Uterus (tissue), 4 donors: ENCODE measurements around the gene ZGLP1. TPM values are rescaled to one million over a fixed set of nuclear protein-coding genes. Genes with fewer than 3 reads are reported as not detected.

Experiments used
- DNase-seq, 2 donors: peaks; one replicate each; pipeline ENCODE4 v3.0.0-alpha.2; 2019 to 2020
- H3K27ac ChIP-seq, 2 donors: fragments of 200-600 bp; sonication (generic); 1 replicate in 1 of 2; 2 replicates in 1 of 2; pipeline ENCODE4 v1.5.1; 2016 to 2018
- H3K27me3 ChIP-seq, 2 donors: fragments of 200-600 bp; sonication (generic); one replicate each; pipeline ENCODE4 v1.5.1; 2018 to 2019; ENCODE audit warnings: control low read depth in 1 of 2
- H3K36me3 ChIP-seq, 2 donors: fragments of 200-600 bp; sonication (generic); one replicate each; pipeline ENCODE4 v1.5.1; 2019; ENCODE audit warnings: control low read depth in 1 of 2
- H3K4me1 ChIP-seq, 2 donors: fragments of 200-600 bp; sonication (generic); one replicate each; pipeline ENCODE4 v1.5.1; 2018 to 2019; ENCODE audit warnings: control low read depth in 1 of 2
- H3K4me3 ChIP-seq, 2 donors: fragments of 200-600 bp; sonication (generic); 1 replicate in 1 of 2; 2 replicates in 1 of 2; pipeline ENCODE4 v1.5.1; 2018 to 2019; ENCODE audit warnings: mild to moderate bottlenecking in 1 of 2
- H3K9me3 ChIP-seq, 2 donors: fragments of 200-600 bp; sonication (generic); one replicate each; pipeline ENCODE4 v1.5.1; 2019; ENCODE audit warnings: control low read depth in 1 of 2
- CTCF ChIP-seq, 4 experiments: fragments of 200-600 bp in 2 of 4; fragments of 450-650 bp in 2 of 4; sonication (generic) in 2 of 4; IDR thresholded peaks; one replicate each; pipeline ENCODE4 v1.5.1; 2016 to 2019; ENCODE audit warnings: antibody characterized with exemption in 4 of 4, mild to moderate bottlenecking in 2 of 4, moderate library complexity in 1 of 4
- POLR2A ChIP-seq, 2 donors: fragments of 450-650 bp; IDR thresholded peaks; one replicate each; pipeline ENCODE4 v1.6.1; 2016; ENCODE audit warnings: antibody characterized with exemption in 2 of 2, mild to moderate bottlenecking in 1 of 2, moderate library complexity in 1 of 2
- intact Hi-C: fragments of 100-400 bp; cut with DNase I; formaldehyde crosslinking; loops from one replicate; pipeline ENCODE4 v1.15.1; 2023; ENCODE audit warnings: low total_unique reads
- total RNA-seq, 4 donors: library from RNA; depleted of rRNA in 3 of 4; stranded (reverse); fragments of >200 nt in 3 of 4; gene quantifications; one replicate each; pipeline versions ENCODE4 v1.1.0 to v1.2.4, GENCODE V29; 2014 to 2023
- donor health status: DM: yes; HTN: yes; CAD: no.

Gene ZGLP1
- total RNA-seq, 4 donors from 2014 or later, result 1.0 to 2.5 TPM; not detected in 2

- no peak for DNase-seq
- no peak overlapping the region for H3K4me3 ChIP-seq
- peaks cover 33 to 52% of the 10 kb centered on the region in 2 donors for H3K27me3 ChIP-seq
- TF ChIP-seq POLR2A (IDR thresholded peaks at IDR 0.05) (no peak), CTCF (IDR thresholded peaks at IDR 0.05) (no peak)
- H3K36me3 ChIP-seq, result no peaks in the 10 kb centered on the region
- H3K4me1 ChIP-seq, result peaks cover 0 to 32% of the 10 kb centered on the region in 2 donors
- H3K27ac ChIP-seq, result no peak overlapping the region
- H3K9me3 ChIP-seq, result no peaks in the 10 kb centered on the region
- intact Hi-C loops, result no loop called here
Measured at GRCh38 chr19:10294368-10294697, 15.3 kb downstream of the ZGLP1 start.

GRCh38 chr19:10293637-10294367, 15.8 kb downstream of the ZGLP1 start:
- no peak for DNase-seq
- H3K4me3 ChIP-seq, result no peak overlapping the region

GRCh38 chr19:10292789-10293636, 16.6 kb downstream of the ZGLP1 start:
- TF ChIP-seq POLR2A (IDR thresholded peaks at IDR 0.05) (no peak), CTCF (IDR thresholded peaks at IDR 0.05) (no peak)
- Histone ChIP-seq H3K9me3 (no peaks in the 10 kb centered on the region), H3K27me3 (peaks cover 43 to 65% of the 10 kb centered on the region in 2 donors), H3K4me1 (peaks cover 0 to 36% of the 10 kb centered on the region in 2 donors), H3K36me3 (no peaks in the 10 kb centered on the region), H3K4me3 (no peak overlapping the region), H3K27ac (no peak overlapping the region)
- DNase-seq, result no peak
- intact Hi-C loops, result no loop called here

More at GRCh38 chr19:10293637-10294367, 15.8 kb downstream of the ZGLP1 start:
- no peaks in the 10 kb centered on the region for H3K36me3 ChIP-seq
- H3K9me3 ChIP-seq, result no peaks in the 10 kb centered on the region
- no peak overlapping the region for H3K27ac ChIP-seq
- TF ChIP-seq CTCF (IDR thresholded peaks at IDR 0.05) (no peak), POLR2A (IDR thresholded peaks at IDR 0.05) (no peak)
- H3K27me3 ChIP-seq, result peaks cover 39 to 57% of the 10 kb centered on the region in 2 donors
- peaks cover 0 to 36% of the 10 kb centered on the region in 2 donors for H3K4me1 ChIP-seq
- intact Hi-C loops, result no loop called here

GRCh38 chr19:10292206-10292788, 17.3 kb downstream of the ZGLP1 start:
- peaks cover 0 to 36% of the 10 kb centered on the region in 2 donors for H3K4me1 ChIP-seq
- H3K27ac ChIP-seq, result no peak overlapping the region
- no peaks in the 10 kb centered on the region for H3K9me3 ChIP-seq
- TF ChIP-seq POLR2A (IDR thresholded peaks at IDR 0.05) (no peak), CTCF (IDR thresholded peaks at IDR 0.05) (no peak)
- peaks cover 46 to 71% of the 10 kb centered on the region in 2 donors for H3K27me3 ChIP-seq
- H3K4me3 ChIP-seq, result no peak overlapping the region
- DNase-seq, result peak; percentile 53 to 54
- H3K36me3 ChIP-seq, result no peaks in the 10 kb centered on the region
- intact Hi-C loops, result no loop called here
